Mucosa of descending colon (tissue), 3 donors: ENCODE data around the gene NUDT4. TPM values are rescaled to one million over a fixed set of nuclear protein-coding genes. Genes with fewer than 3 reads are reported as not detected.
"Not testable (repeated sequence)": the region's sequence is repeated elsewhere in the genome, so short reads cannot be mapped to it uniquely, and the experiment has no call there.

Source experiments
- ATAC-seq: fragments of 200-7000 bp; cut with Tn5 transposase; one replicate; pipeline ENCODE4 v1.9.1; 2020; ENCODE audit warnings: mild to moderate bottlenecking, moderate library complexity
- DNase-seq, 3 donors: peaks; one replicate each; pipeline ENCODE4 v3.0.0-alpha.2; 2020
- H3K36me3 ChIP-seq: fragments of 200-600 bp; one replicate; pipeline ENCODE4 v1.8.0; 2021; ENCODE audit warnings: low read depth, mild to moderate bottlenecking
- H3K4me1 ChIP-seq: fragments of 200-600 bp; one replicate; pipeline ENCODE4 v1.8.0; 2021; ENCODE audit warnings: low read depth, mild to moderate bottlenecking
- H3K4me3 ChIP-seq: fragments of 200-600 bp; one replicate; pipeline ENCODE4 v1.8.0; 2021; ENCODE audit warnings: mild to moderate bottlenecking
- H3K9me3 ChIP-seq: fragments of 200-600 bp; one replicate; pipeline ENCODE4 v1.8.0; 2021; ENCODE audit warnings: mild to moderate bottlenecking
- CTCF ChIP-seq: fragments of 200-600 bp; IDR thresholded peaks from one replicate; pipeline ENCODE4 v1.8.0; 2022; ENCODE audit warnings: antibody characterized with exemption, mild to moderate bottlenecking
- intact Hi-C, 2 donors: fragments of 100-400 bp; cut with DNase I in 1 of 2; cut with micrococcal nuclease in 1 of 2; formaldehyde crosslinking; loops; one replicate each; pipeline versions ENCODE4 v1.11.0 to v1.11.1; 2022; cut with DNase I, micrococcal nuclease
- total RNA-seq, 3 donors: library from RNA; stranded (reverse); fragmentation: NEBNext Ultra II Directional in 2 of 3; extraction: Animal tissue kit (Norgen Biotek cat#: 25700) in 2 of 3; gene quantifications; one replicate each; pipeline versions ENCODE4 v1.2.1 to v1.2.4, GENCODE V29; 2021 to 2023
- donor health status: DM: no; HTN: no; CAD: no; lungs with moderate emphysema.
- donor health status: DM: no; HTN: no; CAD: no.
- donor health status: DM: no; HTN: yes; CAD: no.

NUDT4 gene
- total RNA-seq, 3 donors from 2014 or later = 76.9 to 136 (median 121) TPM

- Histone ChIP-seq H3K9me3 (no peaks in the 10 kb centered on the region), H3K36me3 (no peaks in the 10 kb centered on the region), H3K4me1 (peaks cover 27% of the 10 kb centered on the region), H3K4me3 (peak overlapping the region; percentile 85)
- TF ChIP-seq CTCF = no peak
- ATAC-seq = no peak
- intact Hi-C loops = no loop called here
- peak in 1 of 3 donors; percentile 25 for DNase-seq
Measured at GRCh38 chr12:93378998-93379325, 1.2 kb downstream of the NUDT4 start.

DNA sequence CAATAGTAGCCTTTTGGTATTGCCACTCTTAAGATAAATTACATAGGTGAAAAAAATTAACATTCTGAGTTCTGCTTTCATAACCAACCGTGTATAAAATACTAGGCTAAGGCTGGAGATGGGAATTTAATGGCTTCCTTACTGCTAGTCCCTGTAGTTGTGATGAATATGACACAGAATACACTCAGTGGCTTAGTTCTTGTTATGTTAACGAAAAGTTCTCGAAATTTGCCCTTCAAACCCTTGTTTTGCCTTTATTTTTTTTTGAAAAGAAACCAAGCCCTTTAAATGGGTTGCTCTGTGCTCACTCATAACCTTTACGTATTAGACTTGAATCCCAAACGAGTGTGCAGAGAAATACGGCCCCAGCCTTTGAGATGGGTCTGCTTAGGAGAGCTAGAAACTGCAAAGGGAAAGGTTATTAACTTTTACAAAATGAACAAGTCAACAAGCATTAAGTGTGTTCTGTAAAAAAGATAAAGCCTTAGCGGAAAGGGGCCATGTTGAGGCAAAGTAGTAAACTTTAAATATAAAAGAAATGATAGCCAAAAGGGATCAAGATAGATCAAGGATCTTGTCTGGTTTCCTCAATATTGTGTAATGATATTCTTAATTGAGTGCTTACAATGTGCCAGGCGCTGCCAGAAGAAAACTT, 1.7 kb downstream of the NUDT4 start:
- DNase-seq (peak in 1 of 3 donors; percentile 40), ATAC-seq (no peak)
- H3K4me1 ChIP-seq = peaks cover 25% of the 10 kb centered on the region

GRCh38 chr12:93379981-93380361, 2.2 kb downstream of the NUDT4 start:
- DNase-seq (no peak), ATAC-seq (no peak)
- Histone ChIP-seq H3K36me3 (no peaks in the 10 kb centered on the region), H3K4me1 (peaks cover 28% of the 10 kb centered on the region), H3K4me3 (no peak overlapping the region), H3K9me3 (no peaks in the 10 kb centered on the region)
- peak; percentile 4 for TF ChIP-seq CTCF
- intact Hi-C loops = loop anchor here in 1 of 2 donors (10.0 kb wide), 1 partner anchor 275 kb away; no protein-coding TSS in a partner anchor

More for the DNA sequence above, 1.7 kb downstream of the NUDT4 start:
- Histone ChIP-seq H3K36me3 (no peaks in the 10 kb centered on the region), H3K9me3 (no peaks in the 10 kb centered on the region), H3K4me3 (peak overlapping the region; percentile 85)
- intact Hi-C loops = no loop called here
- peak; percentile 8 for TF ChIP-seq CTCF

GRCh38 chr12:93380480-93381121, 2.9 kb downstream of the NUDT4 start:
- Histone ChIP-seq H3K36me3 (no peaks in the 10 kb centered on the region), H3K9me3 (no peaks in the 10 kb centered on the region), H3K4me3 (no peak overlapping the region), H3K4me1 (peaks cover 28% of the 10 kb centered on the region)
- TF ChIP-seq CTCF = no peak
- DNase-seq (no peak), ATAC-seq (no peak)
- intact Hi-C loops = loop anchor here in 1 of 2 donors (10.0 kb wide), 1 partner anchor 276 kb away; no protein-coding TSS in a partner anchor

DNA sequence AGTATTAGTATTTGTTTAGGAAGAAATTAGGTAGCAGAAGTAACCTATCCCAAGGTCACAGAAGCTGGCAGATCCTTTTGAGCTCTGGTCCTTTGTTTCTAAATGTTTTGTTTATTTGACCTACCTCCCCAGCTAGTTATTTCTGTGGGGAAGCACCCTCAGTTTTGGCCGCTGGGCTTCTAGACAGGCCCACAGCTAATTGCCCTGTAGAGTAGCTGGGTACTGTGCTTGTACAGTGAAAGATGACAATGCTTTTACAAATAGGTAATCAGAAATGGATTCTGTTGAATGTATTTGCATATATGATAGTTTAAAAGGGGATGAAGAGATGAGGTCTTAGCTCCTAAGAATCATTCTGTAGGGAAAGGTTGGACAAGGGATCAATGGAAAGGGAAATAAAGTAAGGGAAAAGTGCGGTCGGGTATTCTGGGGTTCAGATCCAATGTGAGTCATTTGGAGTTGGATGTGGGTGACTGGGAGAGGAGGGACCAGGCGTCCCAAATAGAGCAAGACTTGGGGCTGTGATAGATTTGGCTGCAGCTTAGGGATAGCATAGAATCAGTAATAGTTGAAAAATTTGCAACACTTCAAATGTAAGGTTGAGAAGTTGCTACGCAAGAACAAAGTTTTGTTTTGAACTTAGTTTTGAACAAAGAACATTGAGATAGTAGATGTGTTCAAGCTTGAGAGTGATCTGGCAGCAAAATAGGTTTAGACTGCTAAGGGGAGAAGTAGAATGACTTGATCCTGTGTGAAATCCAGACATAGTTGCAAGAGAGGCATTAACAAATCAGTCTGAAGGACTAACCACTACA, 3.6 kb downstream of the NUDT4 start:
- H3K4me1 ChIP-seq = peaks cover 25% of the 10 kb centered on the region
- ATAC-seq (no peak), DNase-seq (no peak)
- no peaks in the 10 kb centered on the region for H3K9me3 ChIP-seq
- intact Hi-C loops = loop anchor here in 1 of 2 donors (10.0 kb wide), 1 partner anchor 277 kb away; no protein-coding TSS in a partner anchor
- TF ChIP-seq CTCF = no peak
- H3K4me3 ChIP-seq = no peak overlapping the region
- no peaks in the 10 kb centered on the region for H3K36me3 ChIP-seq

- not testable (repeated sequence) for DNase-seq, ATAC-seq, H3K4me3 ChIP-seq, H3K36me3 ChIP-seq, H3K9me3 ChIP-seq
- intact Hi-C loops = loop anchor here in 1 of 2 donors (10.0 kb wide), 1 partner anchor 277 kb away; no protein-coding TSS in a partner anchor
- peaks cover 25% of the 10 kb centered on the region for H3K4me1 ChIP-seq
Measured at GRCh38 chr12:93381976-93382437, 4.3 kb downstream of the NUDT4 start.
